ENCODE measurements around the gene PLEKHA7. TPM values are rescaled to one million over a fixed set of nuclear protein-coding genes. Genes with fewer than 3 reads are reported as not detected.

The PLEKHA7 gene
- total RNA-seq, 1 donor from 2014 or later = 37.5 TPM

GRCh38 chr11:16977994-16978315 is 36.3 kb downstream of the PLEKHA7 start:
- DNase-seq (ENCODE audit: low read depth) = no peak
- no peak overlapping the region for H3K4me3 ChIP-seq (ENCODE audit: low read depth, low read length)
- no peak for TF ChIP-seq CTCF (conservative IDR thresholded peaks at IDR 0.05; ENCODE audit: low read depth, low read length)

DNA sequence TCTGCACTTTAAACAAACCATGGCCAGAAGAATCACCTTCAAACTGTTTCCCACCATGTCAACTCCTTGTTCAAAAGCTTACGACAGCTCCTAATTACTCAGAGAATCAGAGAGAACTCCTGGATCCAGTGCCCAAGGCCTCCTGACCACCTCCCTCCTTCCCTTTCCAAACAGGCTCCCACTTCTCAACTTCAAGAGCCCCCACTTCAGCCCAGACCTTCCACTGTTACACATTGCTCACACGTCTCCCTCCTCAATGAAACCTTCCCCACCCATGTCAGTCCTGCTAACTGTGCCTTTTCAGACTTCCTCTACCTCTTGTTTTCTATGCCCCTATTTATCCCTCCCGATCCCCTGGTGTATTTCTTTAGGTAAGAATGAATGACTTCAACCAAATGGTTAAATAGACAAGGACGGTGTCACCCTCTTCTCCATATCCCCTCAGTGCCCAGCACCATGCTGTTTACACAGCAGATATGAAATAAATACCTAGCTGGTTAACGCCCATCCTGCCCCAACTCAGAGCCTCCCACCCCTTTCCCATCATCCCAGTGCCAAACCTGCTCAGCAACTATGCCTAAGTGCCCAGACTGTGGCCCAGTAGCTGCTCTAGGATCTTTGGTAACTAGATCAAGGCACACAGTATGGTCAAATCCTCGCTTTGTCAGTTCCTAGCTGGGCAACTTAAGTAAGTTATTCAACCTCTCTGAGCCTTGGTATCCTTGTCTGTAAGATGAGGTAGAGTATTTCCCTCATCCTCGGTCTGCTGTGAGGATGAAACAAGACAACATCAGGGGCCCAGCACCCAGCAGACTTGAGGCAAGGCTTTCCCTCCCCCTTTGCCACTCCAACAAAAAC is 36.8 kb downstream of the PLEKHA7 start:
- TF ChIP-seq CTCF (conservative IDR thresholded peaks at IDR 0.05; ENCODE audit: low read depth, low read length) = no peak
- H3K4me3 ChIP-seq (ENCODE audit: low read depth, low read length) = no peak overlapping the region
- no peak for DNase-seq (ENCODE audit: low read depth)

DNA sequence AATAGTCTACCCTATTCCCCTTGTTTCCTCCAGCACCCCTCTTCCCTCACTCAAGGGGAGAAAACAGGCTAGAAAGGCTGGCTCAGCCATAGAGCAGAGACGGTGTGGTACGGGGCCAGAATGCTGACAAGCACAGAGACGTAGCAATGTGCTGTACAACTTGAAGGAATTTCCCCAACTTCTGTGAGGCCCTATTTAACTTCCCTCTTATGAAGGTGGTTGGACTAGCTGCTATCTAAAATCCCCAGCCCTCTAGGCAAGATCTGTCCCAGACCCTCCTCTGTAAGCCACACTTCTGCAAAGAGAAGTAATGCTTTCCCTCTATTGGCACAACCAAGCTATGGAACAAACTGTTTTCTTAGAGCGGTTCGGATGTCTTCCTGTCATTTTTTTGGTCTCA is 37.8 kb downstream of the PLEKHA7 start:
- DNase-seq (ENCODE audit: low read depth) = no peak
- H3K4me3 ChIP-seq (ENCODE audit: low read depth, low read length) = no peak overlapping the region
- no peak for TF ChIP-seq CTCF (conservative IDR thresholded peaks at IDR 0.05; ENCODE audit: low read depth, low read length)

- DNase-seq (ENCODE audit: low read depth) = no peak
- no peak overlapping the region for H3K4me3 ChIP-seq (ENCODE audit: low read depth, low read length)
- TF ChIP-seq CTCF (conservative IDR thresholded peaks at IDR 0.05; ENCODE audit: low read depth, low read length) = no peak
Measured at GRCh38 chr11:16975906-16976305, 38.3 kb downstream of the PLEKHA7 start.

GRCh38 chr11:16973338-16973964 is 40.8 kb downstream of the PLEKHA7 start:
- DNase-seq (ENCODE audit: low read depth) = no peak
- TF ChIP-seq CTCF (conservative IDR thresholded peaks at IDR 0.05; ENCODE audit: low read depth, low read length) = no peak
- H3K4me3 ChIP-seq (ENCODE audit: low read depth, low read length) = no peak overlapping the region

GRCh38 chr11:16969010-16969999 is 44.9 kb downstream of the PLEKHA7 start:
- no peak for TF ChIP-seq CTCF (conservative IDR thresholded peaks at IDR 0.05; ENCODE audit: low read depth, low read length)
- DNase-seq (ENCODE audit: low read depth) = no peak
- no peak overlapping the region for H3K4me3 ChIP-seq (ENCODE audit: low read depth, low read length)
